Hematopoietic multipotent progenitor cell (in vitro differentiated cells): ENCODE measurements around the gene SERP1. TPM values are rescaled to one million over a fixed set of nuclear protein-coding genes. Genes with fewer than 3 reads are reported as not detected.
A peak's percentile ranks its signal among the peaks of the same experiment; 100 is the strongest.

Experiments
- DNase-seq, 3 donors: peaks; one replicate each; pipeline ENCODE4 v3.0.0-alpha.2; 2011 to 2015; ENCODE audit warnings: low read depth in 2 of 3, low spot score in 2 of 3
- total RNA-seq: library from RNA; depleted of rRNA; stranded (reverse); fragments of >200 nt; gene quantifications from one replicate; pipeline ENCODE4 v1.2.3, GENCODE V29; 2012

The SERP1 gene
- 275 TPM for total RNA-seq

DNA sequence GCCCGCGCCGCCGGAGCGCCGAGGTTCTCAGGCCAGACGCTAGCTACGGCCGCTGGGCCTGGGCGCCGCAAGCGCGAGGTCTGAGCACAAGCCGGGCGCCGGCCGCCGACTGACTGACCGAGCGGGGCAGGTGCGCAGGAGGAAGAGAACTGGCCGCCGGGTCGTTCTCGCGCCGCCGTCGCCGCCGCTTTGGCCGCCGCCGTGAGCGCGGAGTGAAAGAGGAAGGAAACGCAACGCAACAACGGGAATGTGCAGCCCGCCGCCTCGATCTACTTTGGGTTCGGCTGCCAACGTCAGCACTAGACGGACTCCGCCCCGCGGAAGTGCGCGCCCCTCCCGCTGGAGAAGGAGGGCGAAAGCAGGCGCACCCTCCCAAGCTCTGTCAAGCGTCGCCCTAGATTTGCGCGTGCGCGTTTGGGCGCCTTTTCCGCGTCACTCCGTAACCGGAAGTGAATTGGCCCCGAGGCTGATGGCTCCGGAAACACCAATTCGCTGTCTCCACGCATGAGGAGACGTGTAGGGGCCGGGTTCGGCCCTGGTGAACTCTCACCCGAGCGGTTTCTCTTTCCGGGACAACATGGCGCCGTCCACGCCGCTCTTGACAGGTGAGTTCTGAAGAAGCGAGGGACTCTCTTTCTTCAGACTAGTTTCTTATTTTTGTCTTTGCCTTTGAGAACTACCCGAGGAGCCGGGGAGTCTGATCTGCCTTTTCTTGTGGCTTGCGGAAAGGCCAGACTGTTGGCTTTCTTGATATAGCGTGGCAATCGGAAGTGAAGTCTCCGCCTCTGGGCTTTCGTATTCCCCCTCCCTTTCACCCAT, at the start of gene SERP1, which contains the start of gene EIF2A:
SERP1 (minus strand) TSS at position 271 of the 819 bp plus-strand sequence. CDS start 361 bp downstream, outside the sequence.
EIF2A (plus strand) TSS at position 562 of the 819 bp plus-strand sequence; CDS start at position 578, 16 bp downstream.
- DNase-seq: peak; percentile 99 to 100 (median 100)

DNA sequence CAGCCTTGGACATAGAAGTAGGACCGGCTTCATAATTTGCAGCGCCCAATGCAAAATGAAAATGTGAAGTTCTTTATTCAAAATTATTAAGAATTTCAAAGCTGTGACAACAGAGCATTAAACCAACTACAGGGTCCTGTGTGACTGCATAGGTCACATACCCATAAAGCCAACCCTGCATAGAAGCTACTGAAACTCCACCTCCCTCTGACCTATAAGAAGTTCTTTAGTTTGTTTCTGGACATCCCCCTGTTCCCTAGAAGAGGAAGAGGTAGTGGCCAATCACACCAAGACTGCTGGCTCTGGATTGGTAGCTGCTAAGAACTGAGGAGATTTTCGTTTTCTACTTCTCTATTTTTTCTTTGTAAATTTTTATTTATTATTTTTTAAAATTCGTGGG, 47.9 kb upstream of the SERP1 start:
- DNase-seq: no peak

GRCh38 chr3:150589759-150590158, 43.5 kb upstream of the SERP1 start:
- DNase-seq: no peak

DNA sequence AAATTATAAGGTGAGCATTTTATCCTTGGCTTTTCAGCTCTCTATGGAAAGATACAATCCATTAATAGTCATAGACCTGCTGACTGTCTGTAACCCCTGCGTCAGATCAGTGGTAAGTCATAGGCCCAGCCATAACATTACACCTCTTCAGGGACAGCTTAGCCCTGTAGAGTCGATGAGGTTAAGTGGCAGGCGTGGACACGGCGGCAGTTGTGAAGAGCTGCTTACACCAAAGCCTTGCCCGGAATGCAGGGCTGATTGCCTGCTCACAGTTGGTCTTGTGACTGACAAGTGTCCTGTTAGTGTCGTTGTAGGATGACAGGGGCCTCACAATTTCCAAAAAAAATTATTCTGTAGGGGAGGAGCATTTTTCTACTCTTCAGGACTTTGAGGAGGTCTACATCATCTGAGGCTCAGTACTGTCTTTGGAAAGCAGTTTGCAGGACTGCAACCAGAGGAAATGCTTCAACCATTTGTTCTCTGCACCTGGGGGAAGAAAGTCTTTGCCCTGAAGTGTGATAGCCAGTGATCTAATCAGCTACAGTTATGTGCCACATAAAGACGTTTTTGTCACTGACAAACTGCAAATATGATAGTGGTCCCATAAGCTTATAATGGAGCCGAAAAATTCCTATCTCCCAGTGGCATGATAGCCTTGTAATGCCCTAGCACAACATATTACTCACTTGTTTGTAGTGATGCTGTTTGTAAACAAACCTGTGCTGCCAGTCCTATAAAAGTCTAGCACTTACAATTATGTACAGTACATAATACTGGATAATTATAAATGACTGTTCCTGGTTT, 41.9 kb upstream of the SERP1 start:
- no peak for DNase-seq

DNA sequence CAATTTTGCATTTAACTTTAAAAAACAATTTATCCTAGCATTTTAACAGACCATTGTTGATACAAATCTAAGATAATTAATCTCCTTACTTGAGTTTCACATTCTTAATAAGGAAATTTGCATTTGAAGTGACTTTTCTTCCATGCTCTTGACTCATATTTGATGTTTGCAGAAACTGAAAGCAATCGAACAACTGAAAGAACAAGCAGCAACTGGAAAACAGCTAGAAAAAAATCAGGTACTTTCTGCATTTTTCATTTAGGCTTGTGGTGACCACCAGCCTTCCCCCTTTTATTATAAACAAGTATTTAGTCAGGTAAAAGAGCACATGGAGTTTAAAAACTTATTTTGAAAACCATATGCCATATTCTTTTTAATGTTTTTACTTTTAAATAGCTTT, 36.7 kb upstream of the SERP1 start:
- DNase-seq: no peak

GRCh38 chr3:150582620-150583019, 36.3 kb upstream of the SERP1 start:
- no peak for DNase-seq

DNA sequence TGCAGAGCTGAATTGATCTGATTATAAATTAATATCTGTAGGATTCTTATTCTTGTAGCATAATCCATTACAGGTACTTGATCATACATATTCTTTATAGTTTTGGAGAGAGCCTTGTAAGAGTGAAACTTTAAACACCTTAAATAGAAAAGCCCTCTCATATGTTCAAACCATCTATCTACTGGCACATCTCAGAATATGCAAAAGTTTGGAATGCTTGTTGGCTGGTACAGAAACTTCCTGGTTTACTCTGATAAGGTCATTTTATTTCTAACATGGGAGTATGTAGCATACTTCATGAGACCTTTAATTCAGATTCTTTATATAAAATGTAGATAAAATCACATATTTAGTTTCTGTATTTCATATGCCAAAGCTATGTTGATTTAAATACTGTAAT, 34.9 kb upstream of the SERP1 start:
- DNase-seq: no peak

DNA sequence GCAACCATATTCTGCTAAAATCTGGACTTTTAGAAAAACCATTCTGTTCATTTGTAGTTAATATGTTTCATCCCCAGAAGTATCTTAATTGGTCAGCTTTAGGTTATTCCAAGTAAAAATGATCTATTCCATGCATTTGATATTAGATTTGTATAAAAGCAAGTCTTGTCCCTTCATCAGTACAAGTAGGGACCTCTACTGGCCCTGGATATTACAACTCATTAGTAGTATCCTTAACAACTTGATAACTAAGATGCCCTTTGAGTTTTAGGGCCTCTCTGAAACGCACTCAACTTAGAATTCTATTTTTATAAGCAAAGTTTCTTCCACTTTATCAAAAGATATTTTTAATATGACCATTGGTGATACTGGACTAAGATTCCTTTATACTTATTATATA, 31.6 kb upstream of the SERP1 start:
- peak in 1 of 3 donors; percentile 21 for DNase-seq

GRCh38 chr3:150567328-150567727, 21.0 kb upstream of the SERP1 start:
- DNase-seq: no peak

- no peak for DNase-seq
These were observed 17.9 kb upstream of the SERP1 start for GRCh38 chr3:150564243-150564642.

DNA sequence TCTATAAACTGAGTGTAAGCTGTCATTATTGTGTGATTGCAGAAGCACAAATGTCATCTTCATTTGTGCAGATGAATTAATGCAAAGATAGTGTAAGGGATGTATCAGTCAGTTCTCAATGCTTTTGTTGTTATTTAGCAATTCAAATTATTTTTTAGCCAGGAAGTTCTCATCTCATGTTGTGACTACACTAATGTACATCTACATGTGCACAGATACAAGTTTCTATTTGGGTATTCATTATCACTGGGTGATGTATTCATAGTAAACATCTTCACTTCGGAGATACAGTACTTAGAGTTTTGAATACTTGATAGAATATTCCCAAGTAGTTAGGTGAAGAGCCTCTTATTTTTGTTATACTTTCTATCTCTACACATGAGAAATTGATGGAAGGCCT, 11.4 kb upstream of the SERP1 start:
- no peak for DNase-seq

- no peak for DNase-seq
These were observed 10.5 kb upstream of the SERP1 start for GRCh38 chr3:150556792-150557191.

DNA sequence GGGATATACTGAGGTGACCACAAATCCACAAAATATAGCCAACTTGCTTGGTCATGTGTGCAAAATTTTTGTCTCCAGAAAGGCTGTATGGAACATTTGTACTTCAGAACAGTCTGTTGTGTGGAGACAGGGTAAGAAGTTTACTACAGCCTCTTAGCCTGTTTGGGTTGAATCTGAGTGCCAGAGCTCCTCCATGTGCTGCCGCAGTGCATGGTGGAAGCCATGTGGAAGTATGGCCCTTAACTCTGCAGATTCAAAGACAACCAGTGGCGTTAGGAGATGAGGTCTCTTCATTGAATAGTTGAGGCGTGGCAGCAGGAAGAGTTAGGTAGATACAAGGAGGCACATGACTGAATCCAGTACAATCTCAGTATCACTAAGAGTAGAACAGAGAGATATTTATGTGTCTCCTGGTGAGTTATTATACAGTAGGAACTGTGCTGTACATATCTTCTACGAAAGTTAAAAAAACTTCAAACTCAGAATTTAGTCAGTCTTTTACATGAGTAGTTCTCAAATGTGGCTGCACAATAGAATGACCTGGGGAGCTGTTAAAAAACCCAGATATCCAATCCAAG, 9.7 kb upstream of the SERP1 start:
- no peak for DNase-seq

DNA sequence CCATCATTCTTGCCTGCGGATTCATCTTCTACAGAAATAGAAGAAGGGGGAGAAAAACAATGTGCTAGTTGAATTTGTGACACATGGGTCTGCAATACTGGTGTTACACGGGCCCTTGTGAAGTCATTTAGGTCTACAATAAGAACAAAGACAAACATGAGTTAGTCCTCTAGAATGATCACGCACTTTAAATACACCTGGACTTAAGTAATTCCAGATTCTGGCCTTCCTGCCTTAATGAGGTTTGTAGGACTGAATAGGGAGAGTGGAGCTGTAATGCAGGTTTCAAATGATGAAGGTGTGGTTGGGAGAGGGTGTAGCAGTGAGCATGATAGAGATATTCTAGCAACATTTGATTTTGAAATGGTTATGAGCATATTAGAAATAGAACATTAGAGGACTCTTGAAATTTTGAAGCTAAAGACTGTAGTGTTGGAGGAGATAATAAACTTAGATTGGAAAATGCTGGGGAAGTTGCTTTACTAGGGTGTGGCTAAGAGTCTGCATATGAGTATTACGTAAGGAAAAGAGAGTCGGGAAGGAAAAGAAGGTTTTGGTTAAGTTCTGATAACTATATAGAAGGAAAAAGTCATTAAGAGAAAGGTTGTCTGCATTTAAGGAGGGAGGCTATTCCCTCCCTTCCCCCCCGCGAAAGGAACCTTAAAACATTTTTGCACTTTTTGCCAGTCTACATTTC, 897 bp upstream of the SERP1 start:
- DNase-seq: no peak

DNA sequence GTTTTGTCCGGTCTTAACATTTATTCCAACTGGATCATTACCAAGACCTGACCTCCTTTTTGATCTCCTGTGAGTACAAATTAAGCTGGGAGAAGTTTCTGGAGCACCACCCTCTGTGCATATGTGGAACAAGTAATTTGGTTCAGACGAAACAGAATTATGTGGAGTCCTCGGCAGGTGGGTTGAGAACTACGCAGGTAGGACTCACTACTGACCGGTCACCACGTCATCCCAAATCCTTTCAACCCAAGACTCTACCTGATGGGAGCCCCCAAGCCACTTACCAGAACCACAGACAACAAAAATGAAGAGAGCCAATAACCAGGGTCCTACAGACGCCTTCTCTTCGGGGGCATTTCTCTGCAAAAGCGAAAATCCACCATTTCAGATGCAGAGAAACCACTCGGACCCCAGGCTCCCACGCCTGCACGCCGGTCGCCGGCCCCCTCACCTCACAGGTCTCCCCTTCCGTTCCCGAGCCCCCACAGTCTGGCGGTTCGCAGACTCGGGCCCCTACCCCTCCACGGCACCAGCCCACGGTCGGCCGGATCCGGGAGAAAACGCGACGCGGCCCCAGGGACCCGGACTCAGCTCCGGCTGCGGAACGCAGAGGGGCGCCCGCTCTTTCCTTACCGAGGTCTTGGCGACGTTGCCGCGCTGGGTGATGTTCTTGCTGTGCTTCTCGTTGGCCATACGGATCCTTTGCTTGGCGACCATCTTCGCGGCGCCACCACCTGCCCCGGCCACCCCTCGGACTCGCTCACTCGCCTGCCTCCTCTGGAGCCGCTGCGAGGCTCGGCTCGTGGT, 674 bp downstream of the SERP1 start:
- peak in 2 of 3 donors; percentile 9 to 45 for DNase-seq

DNA sequence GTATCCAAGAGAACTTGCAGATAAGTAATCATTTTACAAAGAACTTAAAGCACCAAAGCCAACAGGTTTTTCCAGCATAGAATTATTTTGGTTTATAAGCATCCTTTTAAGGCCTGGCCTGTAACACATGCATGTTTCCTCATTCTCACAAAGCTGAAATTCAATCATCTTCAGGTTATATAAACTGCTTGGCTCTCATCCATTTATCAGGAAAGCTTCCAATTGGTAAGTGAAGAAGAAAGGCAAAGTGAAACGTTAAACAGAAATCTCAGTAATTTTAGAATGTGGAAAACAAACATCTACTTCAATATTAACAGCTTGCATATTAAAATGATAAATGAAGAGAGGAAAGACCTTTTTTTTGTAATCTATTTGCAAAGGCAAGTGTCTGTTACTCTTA, 1.6 kb downstream of the SERP1 start:
- no peak for DNase-seq

- no peak for DNase-seq
These were observed 2.3 kb downstream of the SERP1 start for GRCh38 chr3:150544041-150544440.

DNA sequence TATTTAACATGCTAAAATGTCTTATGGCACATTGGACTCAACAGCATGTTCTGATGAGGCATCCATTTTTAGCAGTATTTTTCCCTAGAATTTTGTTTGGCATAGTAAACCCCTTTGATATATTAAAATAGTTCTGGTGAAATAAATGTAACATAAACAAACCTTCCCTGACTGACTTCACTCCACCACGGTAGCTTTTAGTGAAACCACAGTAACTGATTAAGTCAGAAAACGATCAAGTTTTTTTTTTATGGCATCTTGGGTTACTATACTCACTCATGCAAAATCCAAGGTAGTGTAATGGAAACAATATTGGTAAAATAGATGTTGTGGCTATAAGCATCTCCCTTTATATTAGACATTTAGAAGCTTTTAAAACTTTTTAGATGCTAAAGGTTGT, 2.8 kb downstream of the SERP1 start:
- no peak for DNase-seq

DNA sequence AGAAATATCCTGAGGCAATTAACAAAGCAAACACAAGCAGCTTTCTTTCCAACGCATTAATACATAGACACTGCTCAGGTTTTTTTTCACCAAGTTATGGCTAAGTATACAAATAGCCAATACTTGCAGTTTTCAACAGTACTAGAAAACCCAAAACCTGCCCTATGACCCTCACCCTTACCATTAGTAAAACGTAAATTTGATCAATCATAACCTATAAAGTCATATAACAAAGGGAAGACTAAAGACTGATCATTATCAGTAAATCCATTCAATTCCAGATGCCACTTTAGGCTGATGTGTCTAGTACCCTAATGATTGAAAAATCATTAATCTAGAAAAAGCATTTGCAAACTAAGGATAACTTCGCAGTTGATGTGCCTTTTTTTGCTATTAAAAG, 3.2 kb downstream of the SERP1 start:
- no peak for DNase-seq

- DNase-seq: peak in 1 of 3 donors; percentile 7
These were observed 5.3 kb downstream of the SERP1 start for GRCh38 chr3:150540991-150541390.
